NCI-H1417 (cell line): Measurements from ENCODE around the gene EVX1.

Source experiments
- DNase-seq, 3 experiments: peaks; one replicate each; lab custom pipeline; 2025; lab: John Stamatoyannopoulos, UW

Gene EVX1

GRCh38 chr7:27205325-27206280 is 37.0 kb upstream of the EVX1 start:
- DNase-seq, result no peak

GRCh38 chr7:27207348-27207985 is 35.1 kb upstream of the EVX1 start:
- DNase-seq, result no peak

- DNase-seq, result no peak
Observed at GRCh38 chr7:27208998-27209397, 33.6 kb upstream of the EVX1 start.

- DNase-seq, result no peak
Observed at GRCh38 chr7:27209933-27210440, 32.6 kb upstream of the EVX1 start.

GRCh38 chr7:27210441-27211083 is 32.0 kb upstream of the EVX1 start:
- DNase-seq, result no peak

GRCh38 chr7:27211084-27211446 is 31.5 kb upstream of the EVX1 start:
- DNase-seq, result no peak

DNA sequence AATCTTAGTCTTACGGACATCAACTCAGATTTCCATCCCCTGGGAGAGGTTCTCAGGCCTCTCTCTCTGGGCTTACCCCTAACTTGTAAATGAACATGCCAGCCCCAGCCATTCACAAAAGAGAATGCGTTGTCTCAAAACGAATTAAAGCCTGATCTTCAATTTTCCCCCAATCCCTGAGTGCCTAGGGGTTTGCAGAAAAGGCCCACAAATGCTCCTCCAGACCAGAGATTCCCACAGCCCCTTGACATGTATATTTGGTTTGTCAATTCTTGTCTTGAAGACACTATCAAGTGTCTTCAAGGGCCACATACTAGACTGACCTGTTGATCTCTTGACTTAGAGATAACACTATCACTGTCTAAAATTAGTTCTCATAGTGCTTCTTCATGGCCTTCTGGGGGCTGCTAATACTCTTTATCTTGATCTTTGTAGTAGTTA is 30.8 kb upstream of the EVX1 start:
- DNase-seq, result no peak

DNA sequence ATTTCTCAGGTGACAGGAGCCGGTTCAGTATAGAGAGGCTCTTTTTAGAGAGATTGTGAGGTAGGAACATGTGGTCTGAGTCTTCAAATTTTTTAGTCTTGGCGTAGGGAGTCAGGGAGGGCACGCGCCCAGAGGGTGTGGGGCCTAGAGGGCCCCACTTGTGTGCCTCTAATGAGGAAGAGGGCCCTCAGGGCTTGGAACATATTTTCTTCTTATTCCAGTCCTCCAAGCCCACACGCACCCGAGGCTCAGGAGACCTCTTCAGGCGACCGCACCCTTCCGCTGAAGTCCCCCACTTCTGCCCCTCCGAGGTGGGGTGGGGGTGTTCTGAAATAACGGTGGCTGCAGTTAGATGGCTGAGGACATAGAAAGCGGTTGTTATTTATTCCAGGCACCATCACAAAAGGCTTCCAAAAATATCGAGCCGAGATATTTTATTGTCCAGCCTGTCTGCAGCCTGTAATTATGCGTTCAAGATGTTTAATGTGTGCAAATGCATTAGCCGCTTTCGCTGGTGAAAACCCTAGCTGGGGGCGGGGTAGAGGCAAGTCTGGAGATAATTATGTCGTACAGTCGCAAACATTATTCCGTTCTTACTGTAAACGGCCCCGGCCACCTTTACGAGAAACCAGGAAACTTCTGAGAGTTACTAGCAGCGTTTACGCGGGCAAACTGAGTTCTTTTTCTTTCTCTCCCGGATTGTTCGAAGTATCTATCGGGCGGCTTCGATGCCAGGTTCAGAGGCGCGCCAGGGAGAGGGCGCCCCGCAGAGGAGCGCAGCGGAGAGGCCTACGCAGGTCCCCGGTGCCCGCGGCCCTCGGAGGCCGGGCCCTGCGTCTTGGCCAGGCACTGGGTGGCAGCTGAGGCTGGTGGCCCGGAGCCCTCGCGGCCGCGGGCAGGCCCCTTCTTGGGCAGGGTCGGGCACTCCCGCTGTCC is 29.8 kb upstream of the EVX1 start:
- peak in 2 of 3 experiments; percentile 84 to 96 for DNase-seq

DNA sequence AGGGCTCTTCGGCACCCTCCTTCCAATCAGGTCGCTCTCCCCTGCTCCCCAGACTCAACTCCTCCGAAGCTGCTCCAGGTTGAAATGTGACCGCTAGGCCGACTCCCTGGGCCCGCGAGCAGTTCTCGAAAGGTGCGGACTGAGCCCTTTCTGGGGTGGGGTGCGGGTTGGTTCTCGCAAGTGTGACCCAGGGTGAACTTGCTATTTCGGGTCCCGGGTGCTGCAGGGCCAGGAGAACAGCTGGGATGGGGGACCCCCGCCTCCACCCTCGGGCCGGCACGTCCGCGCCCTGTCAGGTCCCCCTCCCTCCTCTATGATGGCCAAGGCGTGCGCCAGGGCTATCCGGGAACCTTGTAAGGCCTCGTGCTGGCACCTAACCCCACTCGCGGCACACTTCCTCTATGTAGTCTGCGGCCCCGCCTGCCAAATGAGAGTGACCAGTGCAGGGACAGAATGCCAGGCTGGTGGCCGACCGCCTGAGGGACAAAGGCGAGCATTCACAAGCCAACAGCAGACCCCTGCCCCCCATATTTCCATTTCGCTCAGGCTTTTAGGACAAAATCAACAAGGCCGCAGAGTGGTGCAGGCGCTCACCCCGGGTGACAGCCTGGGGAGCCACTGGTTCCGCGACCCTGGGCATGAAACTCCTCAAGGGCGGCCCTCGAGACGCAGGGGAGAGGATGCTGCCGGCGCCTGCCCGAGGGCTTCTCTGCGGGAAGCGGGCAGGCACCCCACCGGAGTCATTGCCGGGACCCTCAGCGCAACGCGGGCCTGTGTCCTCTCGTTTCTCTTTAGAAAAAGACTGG is 29.0 kb upstream of the EVX1 start:
- no peak for DNase-seq

DNA sequence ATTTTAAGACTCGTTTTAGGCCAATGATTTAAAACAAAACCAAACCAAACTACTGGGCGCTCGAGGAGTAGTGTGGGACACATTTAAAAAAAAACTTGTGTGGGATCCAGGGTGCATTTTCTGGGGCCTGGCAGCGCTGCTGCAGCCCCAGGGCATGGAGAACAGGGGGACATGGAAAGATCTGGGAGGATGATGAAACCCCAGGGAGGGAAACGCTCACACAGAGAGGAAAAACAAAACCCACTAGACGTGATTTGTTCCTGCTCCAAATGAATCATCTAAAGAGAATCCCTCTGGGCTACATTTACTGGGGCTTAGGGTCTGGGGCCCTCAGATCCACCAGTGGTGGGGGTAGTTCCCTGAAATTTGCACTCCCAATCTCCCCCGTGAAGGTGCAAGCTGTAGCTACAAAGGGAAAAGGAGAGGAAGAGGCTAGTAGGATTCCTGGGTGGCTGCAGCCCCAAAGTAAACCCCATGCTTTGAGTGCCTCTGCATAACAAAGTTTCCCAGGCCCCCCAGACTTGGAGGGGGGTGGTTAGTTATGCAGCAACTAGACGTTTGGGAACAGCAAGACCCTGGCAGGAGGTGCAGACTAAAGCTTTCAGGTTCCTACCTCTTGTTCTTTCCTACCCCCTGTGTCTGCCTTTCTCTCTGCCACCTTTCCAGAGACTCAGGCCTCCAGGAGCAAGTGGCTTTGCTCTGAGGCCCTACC is 28.2 kb upstream of the EVX1 start:
- DNase-seq, result no peak

DNA sequence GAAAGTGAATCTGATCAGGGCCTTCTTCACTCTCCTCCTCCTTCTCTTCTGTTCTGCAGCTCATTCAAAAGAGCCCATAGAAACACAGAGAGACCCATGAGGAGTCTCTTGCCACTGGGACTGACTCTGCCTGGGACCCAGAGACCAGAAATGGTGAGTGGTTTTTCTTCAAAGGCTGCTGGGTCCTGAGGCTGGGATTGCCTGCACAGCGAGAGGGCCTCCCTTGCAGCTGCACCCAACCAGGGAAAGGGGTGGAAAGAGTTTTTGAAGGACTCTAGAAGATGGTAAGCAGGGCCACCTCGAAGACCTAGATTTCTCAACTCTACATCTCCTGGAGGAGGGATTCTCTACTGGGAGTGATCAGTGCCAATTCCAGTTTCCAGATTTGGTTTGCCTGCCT is 27.2 kb upstream of the EVX1 start:
- no peak for DNase-seq

- DNase-seq, result no peak
Observed at GRCh38 chr7:27217951-27218350, 24.7 kb upstream of the EVX1 start.

GRCh38 chr7:27219821-27220220 is 22.8 kb upstream of the EVX1 start:
- DNase-seq, result no peak

GRCh38 chr7:27220440-27220955 is 22.1 kb upstream of the EVX1 start:
- DNase-seq, result no peak

- no peak for DNase-seq
Observed at GRCh38 chr7:27221201-27221797, 21.3 kb upstream of the EVX1 start.

DNA sequence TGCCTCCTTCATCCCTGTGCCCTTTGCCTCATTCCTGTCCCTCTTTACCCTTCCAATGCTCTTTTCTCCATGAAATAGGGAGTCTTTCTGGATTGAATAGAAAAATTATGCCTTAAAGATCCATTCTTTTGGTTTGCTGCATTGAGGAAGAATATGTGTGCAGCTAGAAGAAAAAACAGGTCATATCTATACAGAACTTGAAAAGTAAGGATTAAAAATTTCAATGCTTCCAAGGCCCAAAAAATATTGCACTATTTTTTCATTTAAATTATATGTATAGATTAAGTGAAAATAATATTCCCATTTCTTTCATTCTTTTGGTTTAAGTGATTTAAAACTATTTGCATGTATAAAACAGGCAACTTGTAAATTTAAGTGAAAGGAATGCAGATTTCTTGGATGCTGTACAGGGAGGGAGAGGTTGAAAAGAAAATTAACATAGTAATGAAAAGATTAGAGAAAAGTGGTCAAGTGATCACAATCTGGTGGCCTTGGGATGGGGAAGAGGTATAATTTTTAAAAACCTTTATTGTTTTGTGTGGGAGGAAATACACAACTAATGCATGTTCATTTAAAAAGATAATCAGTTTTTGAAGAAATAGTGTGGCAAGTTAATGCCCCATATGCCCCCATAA is 18.5 kb upstream of the EVX1 start:
- DNase-seq, result no peak

DNA sequence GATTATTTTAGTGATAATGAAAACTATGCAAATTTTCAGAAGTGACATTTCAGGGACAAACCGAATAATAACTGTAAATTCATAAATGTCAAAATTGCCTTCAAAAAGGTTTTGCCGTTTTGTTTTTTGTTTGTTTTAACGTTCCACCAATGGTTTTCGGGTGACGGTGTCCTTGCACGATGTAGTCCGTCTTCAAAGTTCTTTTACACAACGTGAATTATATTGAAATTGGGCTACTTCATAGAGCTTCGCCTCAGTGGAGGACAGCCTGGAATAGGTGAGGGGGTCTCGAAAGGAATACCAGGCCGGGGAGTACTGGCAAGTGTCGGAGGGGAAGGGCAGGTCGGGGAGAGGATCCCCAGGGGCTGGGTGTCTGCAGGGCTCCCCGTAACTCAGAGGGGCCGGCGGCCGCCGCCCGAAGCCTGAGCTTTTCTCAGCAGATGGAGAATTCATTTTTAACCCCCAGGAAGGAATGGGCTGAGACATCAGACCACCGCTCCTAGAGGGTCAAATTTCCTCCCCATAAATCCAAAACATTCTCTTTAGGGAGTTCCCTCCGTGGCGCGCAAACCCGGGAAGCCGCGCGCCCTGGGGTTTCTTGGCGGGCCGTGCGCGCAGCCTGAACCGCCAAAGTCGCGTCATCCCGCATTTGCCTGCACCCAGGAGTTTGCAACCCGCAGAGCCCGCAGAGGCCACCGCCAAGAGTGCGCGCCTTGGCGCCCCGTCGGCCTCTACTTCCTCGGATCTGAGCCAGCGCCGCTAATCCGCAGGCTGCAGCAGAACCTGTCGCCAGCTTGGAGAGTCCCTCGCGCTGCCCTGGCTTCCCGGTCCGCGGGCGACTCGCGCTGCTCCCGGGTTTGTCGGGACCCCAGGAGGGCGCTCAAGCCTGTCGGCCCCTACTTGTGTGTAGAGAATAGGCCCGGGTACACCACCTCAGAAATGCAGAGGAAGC is 17.3 kb upstream of the EVX1 start:
- no peak for DNase-seq

DNA sequence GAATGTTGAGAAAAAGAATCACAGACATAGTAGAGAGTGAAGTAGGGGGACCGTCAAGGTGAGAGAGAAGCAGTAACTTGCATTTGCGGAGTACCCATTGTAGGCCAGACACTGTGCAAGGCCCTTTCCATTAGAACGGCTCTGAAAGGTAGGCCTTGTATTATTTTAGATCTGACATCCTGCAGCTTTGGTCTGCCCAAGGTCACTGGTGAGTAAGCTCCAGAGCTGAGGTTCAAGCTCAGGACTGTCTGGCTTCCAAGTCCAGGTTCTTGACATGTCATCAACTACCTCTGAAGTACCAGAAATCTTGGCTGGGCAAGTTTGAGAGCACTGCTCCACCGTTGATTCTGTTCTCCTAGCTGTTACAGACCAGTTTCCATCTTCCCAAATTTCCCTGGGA is 13.2 kb upstream of the EVX1 start:
- DNase-seq, result no peak
